DMS153 treated with DMSO at 0.1 percent for 48 hours (cell line): Measurements from ENCODE around the gene ZMYND11.

Experiments
- DNase-seq: peaks from one replicate; lab custom pipeline; 2025; ENCODE audit not compliant: unreplicated experiment; lab: John Stamatoyannopoulos, UW

The ZMYND11 gene

GRCh38 chr10:190216-190615 is 55.0 kb downstream of the ZMYND11 start:
- DNase-seq, result no peak

DNA sequence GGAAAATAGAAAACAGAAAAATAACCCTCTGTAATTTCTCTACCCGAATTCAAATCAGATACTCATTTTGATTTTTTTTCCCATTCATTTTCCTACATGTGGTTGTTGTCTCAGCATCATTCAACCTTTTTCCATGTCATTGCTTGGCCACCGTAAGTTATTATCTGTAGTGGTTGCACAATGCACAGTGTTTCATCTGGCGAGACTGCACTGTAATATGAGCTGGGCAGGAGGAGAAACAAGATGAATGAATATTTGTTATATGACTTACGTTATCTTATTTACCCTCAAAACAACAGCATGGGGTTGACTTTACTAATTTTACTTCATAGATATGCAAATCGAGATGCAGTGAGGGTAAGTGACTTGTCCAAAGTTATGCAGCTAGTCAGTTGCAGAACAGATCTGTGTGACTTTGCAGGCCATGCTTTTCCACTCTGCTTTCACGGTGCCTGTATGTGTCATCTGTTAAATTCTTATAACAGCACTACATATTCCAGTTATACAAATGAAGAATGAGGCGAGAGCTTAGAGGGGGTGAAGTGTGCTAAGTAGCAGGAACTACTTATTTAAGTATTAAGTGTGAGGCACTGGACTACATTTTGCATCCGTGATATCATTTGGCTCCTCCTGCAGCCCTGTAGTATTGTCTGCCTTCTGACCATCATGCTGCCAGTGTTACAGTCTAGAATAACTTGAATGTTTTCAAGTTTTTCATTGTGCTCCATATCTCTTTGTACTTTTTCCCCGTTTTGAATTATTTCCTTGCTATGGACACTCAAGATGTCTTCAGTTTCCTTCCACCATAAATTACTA is 56.7 kb downstream of the ZMYND11 start:
- no peak for DNase-seq

DNA sequence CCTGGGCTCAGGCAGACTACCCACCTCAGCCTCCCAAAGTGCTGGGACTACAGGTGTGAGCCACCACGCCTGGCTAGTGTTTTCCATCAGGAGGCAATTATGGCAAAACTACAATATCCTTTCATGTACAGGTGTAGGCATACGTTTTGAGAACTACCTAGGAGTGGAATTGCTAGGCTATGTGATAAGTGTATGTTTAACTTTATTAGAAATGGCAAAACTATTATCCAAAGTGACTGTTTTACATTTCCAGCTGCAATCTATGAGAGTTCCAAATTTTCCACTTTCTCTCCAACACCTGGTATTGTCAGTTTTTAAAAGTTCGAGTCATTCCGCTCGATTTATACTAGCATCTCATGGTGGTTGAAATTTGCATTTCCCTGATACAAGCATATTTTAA is 59.0 kb downstream of the ZMYND11 start:
- DNase-seq, result no peak

DNA sequence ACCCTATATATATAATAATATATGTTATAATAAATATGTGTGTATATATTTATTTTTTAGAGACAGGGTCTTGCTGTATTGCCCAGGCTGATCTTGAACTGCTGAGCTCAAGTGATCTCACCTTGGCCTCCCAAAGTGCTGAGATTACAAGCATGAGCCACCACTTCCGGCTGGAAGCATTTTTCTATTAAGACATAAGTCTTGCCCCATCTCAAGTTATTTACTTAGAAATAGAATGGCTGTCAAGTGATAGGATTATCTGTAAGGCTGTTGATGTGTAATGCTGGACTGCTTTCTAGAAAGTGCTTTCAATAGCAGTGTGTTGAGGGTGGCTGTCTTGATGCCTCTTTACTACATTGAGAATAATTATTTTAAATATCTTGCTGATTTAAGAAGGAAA is 65.2 kb downstream of the ZMYND11 start:
- DNase-seq, result no peak

GRCh38 chr10:201328-201771 is 66.1 kb downstream of the ZMYND11 start:
- DNase-seq, result no peak

GRCh38 chr10:208616-209015 is 73.4 kb downstream of the ZMYND11 start:
- DNase-seq, result no peak

DNA sequence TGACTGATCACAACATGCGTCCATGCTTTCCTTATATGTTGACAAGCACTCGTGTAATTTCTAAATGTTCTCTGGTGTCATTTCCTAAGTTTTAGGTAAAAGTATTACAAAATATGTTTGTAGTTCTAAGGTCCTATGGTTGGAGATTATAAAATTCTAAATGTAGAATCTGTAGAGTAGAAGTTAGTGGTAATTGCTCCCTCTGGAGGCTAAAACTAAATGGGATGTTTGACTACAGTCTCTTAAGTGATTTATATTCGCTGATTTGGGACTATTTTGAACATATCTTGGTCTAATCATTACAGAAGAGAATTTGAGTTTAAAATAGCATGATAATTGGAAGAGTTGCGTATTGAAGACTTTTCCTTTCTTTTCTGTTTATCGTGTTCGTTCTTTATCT is 74.1 kb downstream of the ZMYND11 start:
- no peak for DNase-seq

- no peak for DNase-seq
Measured at GRCh38 chr10:210297-210696, 75.0 kb downstream of the ZMYND11 start.

DNA sequence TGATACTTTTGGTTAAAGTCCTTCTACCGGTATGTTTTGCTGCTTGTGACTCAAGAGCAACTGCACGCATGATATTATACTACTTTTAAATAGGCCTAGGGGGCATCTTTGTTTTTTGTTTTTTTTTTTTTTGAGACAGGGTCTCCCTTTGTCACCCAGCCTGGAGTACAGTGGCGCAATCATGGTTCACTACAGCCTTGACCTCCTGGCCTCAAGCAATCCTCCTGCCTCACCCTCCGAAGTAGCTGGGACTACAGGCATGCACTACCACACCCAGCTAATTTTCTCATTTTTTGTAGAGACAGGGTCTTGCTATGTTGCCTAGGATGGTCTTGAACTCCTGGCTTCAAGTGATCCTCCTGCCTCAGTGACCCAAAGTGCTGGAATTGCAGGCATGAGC is 80.2 kb downstream of the ZMYND11 start:
- no peak for DNase-seq

GRCh38 chr10:218798-219197 is 83.5 kb downstream of the ZMYND11 start:
- DNase-seq, result no peak

- DNase-seq, result no peak
Measured at GRCh38 chr10:219731-220472, 84.6 kb downstream of the ZMYND11 start.

- no peak for DNase-seq
Measured at GRCh38 chr10:224571-224970, 89.3 kb downstream of the ZMYND11 start.

DNA sequence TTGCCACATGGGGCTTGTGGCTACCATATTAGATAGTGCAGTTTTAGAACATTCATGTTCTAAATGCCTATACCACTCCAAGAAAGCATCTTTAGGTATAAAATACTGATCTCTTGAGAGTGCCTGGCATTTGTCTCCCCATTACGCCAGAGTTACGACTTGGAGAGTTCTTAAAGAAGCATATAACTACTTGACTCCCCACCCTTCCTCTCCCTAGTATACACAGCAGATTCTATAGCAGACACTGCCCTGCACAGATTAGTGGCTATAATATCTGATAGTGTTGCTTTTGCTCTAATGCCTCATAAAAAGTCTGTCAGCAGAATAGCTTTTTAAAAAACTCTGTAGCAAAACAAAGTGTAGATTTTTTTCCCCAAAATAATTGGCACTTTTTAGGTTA is 90.8 kb downstream of the ZMYND11 start:
- DNase-seq, result no peak

DNA sequence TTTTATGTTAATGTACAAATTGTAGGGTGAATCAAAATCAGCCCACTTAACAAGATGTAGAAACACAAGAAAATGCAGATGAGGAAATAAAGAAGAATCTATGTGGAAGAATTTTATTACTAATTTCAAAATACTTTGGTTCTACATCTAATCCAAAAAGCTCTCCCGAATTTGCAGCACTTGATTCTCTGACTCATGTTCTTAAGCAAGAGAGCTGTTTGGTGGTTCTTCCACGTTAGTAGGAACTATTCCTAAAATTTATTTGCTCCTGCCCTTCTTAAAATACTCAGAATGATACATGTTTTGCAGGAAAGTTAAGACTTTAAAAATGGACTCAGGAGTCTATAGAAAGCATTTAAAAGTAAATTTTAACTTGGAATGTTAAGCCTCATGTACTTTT is 91.8 kb downstream of the ZMYND11 start:
- DNase-seq, result no peak

- DNase-seq, result no peak
Measured at GRCh38 chr10:228366-228765, 93.1 kb downstream of the ZMYND11 start.

- no peak for DNase-seq
Measured at GRCh38 chr10:230758-231157, 95.5 kb downstream of the ZMYND11 start.

- DNase-seq, result no peak
Measured at GRCh38 chr10:232061-232460, 96.8 kb downstream of the ZMYND11 start.

DNA sequence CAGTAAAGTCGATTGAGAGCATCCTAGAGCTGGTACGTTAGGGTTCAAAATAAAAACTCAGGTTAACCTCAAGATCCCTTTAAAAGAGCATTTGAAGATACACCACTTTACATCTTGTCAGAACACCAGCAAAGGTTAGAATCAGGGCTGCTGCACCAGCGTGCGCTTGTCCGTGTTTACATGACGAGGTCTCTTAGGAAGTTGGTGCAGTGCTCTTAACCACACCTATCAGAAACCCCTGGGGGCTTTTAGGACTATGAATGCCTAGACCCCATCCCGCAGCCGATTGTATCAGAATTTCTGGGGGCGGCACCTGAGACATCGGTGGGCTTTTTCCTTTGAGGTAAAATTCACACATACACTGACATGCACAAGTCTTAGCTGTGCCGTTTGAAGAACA is 97.6 kb downstream of the ZMYND11 start:
- no peak for DNase-seq

DNA sequence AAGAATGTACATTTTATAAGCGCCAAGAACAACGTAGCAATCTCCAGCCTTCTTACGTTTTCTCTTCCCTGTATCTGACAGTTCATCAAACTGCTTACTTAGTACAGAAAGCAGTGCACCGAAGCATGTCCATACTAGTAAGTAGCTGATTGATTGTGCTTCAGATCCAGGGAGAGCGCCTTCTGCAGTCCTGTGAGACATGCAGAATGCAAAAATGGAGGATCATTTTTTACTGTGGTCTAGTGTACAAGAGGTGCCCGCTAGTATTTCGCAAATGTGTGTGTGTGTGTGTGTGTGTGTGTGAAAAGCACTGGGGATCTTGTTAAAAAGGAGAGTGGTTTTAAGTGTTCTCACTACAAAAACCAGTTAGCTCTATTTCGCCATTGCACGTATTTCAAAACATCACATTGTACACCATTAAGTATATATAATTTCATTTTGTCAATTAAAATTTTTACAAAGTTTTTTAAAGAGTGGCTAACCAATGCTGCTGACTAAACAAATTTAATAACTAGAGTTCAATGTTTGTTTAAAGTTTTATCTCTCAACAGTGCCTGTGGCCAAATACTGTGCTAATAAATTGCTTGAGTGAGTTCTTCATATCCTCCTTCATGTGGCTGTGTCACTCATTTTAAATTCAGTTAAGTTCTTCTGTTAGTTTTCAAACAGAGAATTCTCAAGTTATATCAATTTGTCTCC is 99.6 kb downstream of the ZMYND11 start:
- DNase-seq, result no peak

DNA sequence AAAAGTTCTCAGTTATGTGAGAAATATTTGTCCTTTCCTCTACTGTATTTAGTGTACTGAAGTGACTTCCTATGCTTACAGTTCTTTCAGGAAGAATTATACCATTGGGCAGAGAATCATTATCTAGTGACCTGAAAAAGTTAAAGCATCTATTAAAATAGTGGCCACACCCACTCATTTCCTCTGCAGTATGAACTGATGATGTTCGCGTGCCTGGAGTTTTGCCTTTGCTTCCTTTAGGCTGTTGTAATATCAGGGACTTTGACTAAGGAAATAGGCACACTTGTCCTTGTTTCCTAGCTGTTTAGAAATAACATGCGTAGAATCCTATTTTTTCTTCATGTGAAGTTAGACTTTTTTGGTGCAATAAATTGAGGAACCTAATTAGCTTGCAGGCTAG is 100.7 kb downstream of the ZMYND11 start:
- DNase-seq, result no peak

- DNase-seq, result no peak
Measured at GRCh38 chr10:239109-239508, 103.9 kb downstream of the ZMYND11 start.

DNA sequence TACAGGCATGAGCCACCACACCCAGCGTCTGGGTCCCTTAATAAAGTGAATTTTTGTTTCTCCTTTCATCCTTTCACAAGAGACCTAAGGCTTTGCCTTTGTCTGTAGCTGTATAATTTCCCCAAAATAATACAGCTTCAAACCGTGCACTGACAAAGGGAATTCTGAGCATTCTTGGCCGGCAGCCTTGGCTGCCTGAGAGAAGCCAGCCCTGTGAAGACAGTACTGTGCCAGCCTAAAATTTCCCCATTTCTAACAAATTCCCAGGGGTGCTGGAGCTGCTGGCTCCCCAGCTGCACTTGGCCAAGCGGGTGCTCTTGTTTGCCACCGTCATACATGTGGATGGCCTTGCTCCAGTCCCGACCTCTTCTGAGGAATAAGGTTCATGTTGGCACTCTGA is 106.2 kb downstream of the ZMYND11 start:
- DNase-seq, result no peak
